GM12878 (cell line): Measurements from ENCODE around the gene IMMP2L. TPM values are rescaled to one million over a fixed set of nuclear protein-coding genes. Genes with fewer than 3 reads are reported as not detected.

Source experiments
- ATAC-seq: fragments of 200-7000 bp; cut with Tn5 transposase; 3 replicates; pipeline ENCODE4 v1.9.1; 2020; ENCODE audit warnings: mild to moderate bottlenecking, moderate library complexity
- BruUV-seq: library from RNA; stranded (reverse); fragments of 400-500 nt; replicated peaks from 2 replicates; lab custom pipeline; 2021; lab: Mats Ljungman, UMichigan
- CTCF ChIA-PET: fragments of 300-600 bp; sonication (Branson Sonifier 250); formaldehyde crosslinking; extraction: SDS; loops from one replicate; lab custom pipeline; 2021; ENCODE audit warnings: inconsistent platforms; lab: Yijun Ruan, JAX
- POLR2A ChIA-PET: fragments of 350-600 bp; formaldehyde crosslinking; extraction: SDS; loops from one replicate; lab custom pipeline; 2021; ENCODE audit warnings: inconsistent platforms; lab: Charles Lee
- RAD21 ChIA-PET: fragments of 300-600 bp; sonication (Branson Sonifier 250); formaldehyde crosslinking; loops from one replicate; lab custom pipeline; 2023; ENCODE audit warnings: antibody characterized with exemption; ENCODE audit not compliant: unreplicated experiment; lab: Charles Lee
- SMC1A ChIA-PET: fragments of 300-600 bp; sonication (Branson Sonifier 250); formaldehyde crosslinking; loops from one replicate; lab custom pipeline; 2023; ENCODE audit not compliant: unreplicated experiment, uncharacterized antibody; lab: Charles Lee
- DNase-seq: peaks from one replicate; pipeline ENCODE4 v3.0.0-alpha.2; 2011; ENCODE audit warnings: low read depth, low spot score
- FAIRE-seq: peaks from 3 replicates; lab custom pipeline; 2011; peaks lifted over from hg19 to GRCh38; lab: Jason Lieb, UNC
- H2AFZ ChIP-seq: 2 replicates; pipeline ENCODE4 v1.6.0; 2011; ENCODE audit warnings: low read depth, low read length, control low read depth; ENCODE audit not compliant: control insufficient read depth
- H3K27ac ChIP-seq: 2 replicates; pipeline ENCODE4 v1.5.1; 2011; ENCODE audit warnings: control low read depth; ENCODE audit not compliant: control insufficient read depth, insufficient read depth
- H3K27me3 ChIP-seq, 2 experiments: replicated peaks in 1 of 2; 2 replicates each; pipeline versions ENCODE4 v1.6.0 to v1.6.1; 2011; ENCODE audit warnings: low read length in 1 of 2; ENCODE audit not compliant: control insufficient read depth in 2 of 2, insufficient read depth in 2 of 2
- H3K36me3 ChIP-seq, 2 experiments: 2 replicates each; pipeline ENCODE4 v1.5.1; 2011; ENCODE audit warnings: low read length in 1 of 2; ENCODE audit not compliant: control insufficient read depth in 2 of 2, insufficient read depth in 2 of 2
- H3K4me1 ChIP-seq: 2 replicates; pipeline ENCODE4 v1.6.1; 2011; ENCODE audit warnings: mild to moderate bottlenecking, low read length, moderate library complexity, mixed read lengths; ENCODE audit not compliant: control insufficient read depth, insufficient read depth
- H3K4me2 ChIP-seq: 2 replicates; pipeline ENCODE4 v1.6.0; 2011; ENCODE audit warnings: control low read depth; ENCODE audit not compliant: control insufficient read depth, insufficient read depth
- H3K4me3 ChIP-seq: fragments of 200-600 bp; sonication (generic); 2 replicates; pipeline ENCODE4 v1.5.1; 2016
- H3K79me2 ChIP-seq: 2 replicates; pipeline ENCODE4 v1.6.0; 2011; ENCODE audit warnings: low read length; ENCODE audit not compliant: control insufficient read depth, insufficient read depth
- H3K9ac ChIP-seq: 2 replicates; pipeline ENCODE4 v1.8.0; 2011; ENCODE audit warnings: low read length, control low read depth, mixed read lengths; ENCODE audit not compliant: control insufficient read depth, insufficient read depth
- H3K9me3 ChIP-seq: replicated peaks from 3 replicates; pipeline ENCODE4 v1.5.1; 2011; ENCODE audit warnings: mild to moderate bottlenecking, low read length; ENCODE audit not compliant: control insufficient read depth, insufficient read depth
- H4K20me1 ChIP-seq: 2 replicates; pipeline ENCODE4 v1.6.0; 2011; ENCODE audit not compliant: control insufficient read depth, insufficient read depth
- CBFB ChIP-seq: IDR thresholded peaks from 2 replicates; pipeline ENCODE4 v1.6.1; 2016; ENCODE audit warnings: antibody characterized with exemption, low read depth
- DPF2 ChIP-seq: fragments of 450-650 bp; IDR thresholded peaks from 2 replicates; pipeline ENCODE4 v1.6.1; 2017; ENCODE audit warnings: mild to moderate bottlenecking
- HDGF ChIP-seq: fragments of 450-650 bp; IDR thresholded peaks from 2 replicates; pipeline ENCODE4 v1.6.1; 2016; ENCODE audit warnings: antibody characterized with exemption
- NFIC ChIP-seq: IDR thresholded peaks from 2 replicates; pipeline ENCODE4 v1.6.1; 2012; ENCODE audit warnings: low read depth, mild to moderate bottlenecking, inconsistent platforms, low read length, moderate library complexity
- NR2F1 ChIP-seq: fragments of 450-650 bp; conservative IDR thresholded peaks from 2 replicates; pipeline ENCODE4 v1.6.1; 2017; ENCODE audit warnings: mild to moderate bottlenecking
- POLR2AphosphoS2 ChIP-seq: IDR thresholded peaks from 2 replicates; pipeline ENCODE4 v1.6.1; 2011; ENCODE audit warnings: low read depth, mild to moderate bottlenecking, low read length, improper control_type of control experiment, moderate library complexity
- SMAD5 ChIP-seq: IDR thresholded peaks from 2 replicates; pipeline ENCODE4 v1.6.1; 2016; ENCODE audit warnings: antibody characterized with exemption, low read depth
- SMC3 ChIP-seq: IDR thresholded peaks from 2 replicates; pipeline ENCODE4 v1.6.1; 2011; ENCODE audit warnings: low read length, improper control_type of control experiment, borderline replicate concordance
- ZNF384 ChIP-seq: IDR thresholded peaks from 2 replicates; pipeline ENCODE4 v1.6.1; 2012; ENCODE audit warnings: low read depth, mild to moderate bottlenecking, low read length, improper control_type of control experiment, borderline replicate concordance
- in situ Hi-C: fragments of 300-500 bp; cut with MboI; formaldehyde crosslinking; loops from 9 replicates; pipeline ENCODE4 v1.14.3; 2018; ENCODE audit warnings: mixed read lengths
- intact Hi-C: fragments of 100-400 bp; cut with micrococcal nuclease; formaldehyde crosslinking; loops from one replicate; pipeline ENCODE4 v1.14.2; 2022; ENCODE audit not compliant: unreplicated experiment
- polyA plus RNA-seq, 11 experiments: library from polyadenylated mRNA; depleted of rRNA in 4 of 11; unstranded in 6 of 11; stranded (reverse) in 5 of 11; fragments of >200 nt; fragmentation: Nextera tagmentation in 4 of 11; fragmentation: Illumina TruSeq in 1 of 11; extraction: Ambion mirVana in 4 of 11; extraction: Trizol in 1 of 11; gene quantifications; 1 replicate in 1 of 11; 2 replicates in 10 of 11; pipeline versions ENCODE4 v1.2.1 to v1.2.3, GENCODE V29; 2011 to 2016; ENCODE audit warnings: inconsistent platforms in 2 of 11, missing spikeins in 2 of 11, low read depth in 1 of 11
- total RNA-seq, 4 experiments: library from RNA; depleted of rRNA in 3 of 4; stranded (reverse); fragments of >200 nt in 3 of 4; fragmentation: Illumina TruSeq in 1 of 4; extraction: Trizol in 1 of 4; gene quantifications; 2 replicates each; pipeline versions ENCODE4 v1.2.1 to v1.2.3, GENCODE V29; 2013 to 2021
- TF ChIP-seq, protein P1 (sequence below): fragments of 450-650 bp; IDR thresholded peaks from 2 replicates; pipeline ENCODE4 v1.6.1; 2017; ENCODE audit warnings: antibody characterized with exemption, mild to moderate bottlenecking, moderate library complexity
- TF ChIP-seq, protein P2 (sequence below): fragments of 450-650 bp; formaldehyde crosslinking; IDR thresholded peaks from 2 replicates; pipeline ENCODE4 v1.5.0; 2022; ENCODE audit warnings: mild to moderate bottlenecking, missing genetic modification characterization

The IMMP2L gene
- total and polyA plus RNA-seq, 10 of the 15 experiments (the other 5 are each of a cell fraction or from before 2014, with no cell fraction given) = 12.6 to 46.3 (median 19.6) TPM

DNA sequence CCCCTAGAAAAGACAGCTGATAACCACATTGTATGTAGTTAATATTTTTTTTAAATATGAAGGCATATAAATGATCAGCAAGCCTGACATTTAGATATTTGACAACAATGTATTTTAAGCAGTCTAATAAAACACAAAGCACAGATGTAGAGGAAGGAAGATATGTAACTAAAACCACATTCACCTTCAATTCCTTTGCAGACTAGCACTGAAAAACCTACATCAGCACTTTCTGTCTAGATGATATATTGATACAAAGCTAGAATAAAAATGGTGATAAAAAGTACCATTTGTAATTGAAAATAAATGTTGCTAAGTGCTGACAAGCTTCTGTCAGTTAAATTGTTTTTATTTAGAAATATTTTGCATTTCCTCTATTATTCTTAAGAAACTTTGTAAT lies 153.6 kb downstream of the IMMP2L start:
- FAIRE-seq = no peak
- no peaks in the 10 kb centered on the region for H3K36me3 ChIP-seq
- no peak for ATAC-seq
- H3K9me3 ChIP-seq = no peaks in the 10 kb centered on the region
- no peak for DNase-seq
- ChIA-PET RAD21 (no interaction called here), POLR2A (no interaction called here), SMC1A (no interaction called here), CTCF (no interaction called here)
- H3K27ac ChIP-seq = no peak overlapping the region
- no peaks in the 10 kb centered on the region for H4K20me1 ChIP-seq
- H3K9ac ChIP-seq = no peak overlapping the region
- H3K4me2 ChIP-seq = no peak overlapping the region
- no peak overlapping the region for H3K4me3 ChIP-seq
- no peak for TF ChIP-seq ZNF384
- no peak for TF ChIP-seq POLR2AphosphoS2
- no peak for TF ChIP-seq SMAD5
- TF ChIP-seq, protein P1, sequence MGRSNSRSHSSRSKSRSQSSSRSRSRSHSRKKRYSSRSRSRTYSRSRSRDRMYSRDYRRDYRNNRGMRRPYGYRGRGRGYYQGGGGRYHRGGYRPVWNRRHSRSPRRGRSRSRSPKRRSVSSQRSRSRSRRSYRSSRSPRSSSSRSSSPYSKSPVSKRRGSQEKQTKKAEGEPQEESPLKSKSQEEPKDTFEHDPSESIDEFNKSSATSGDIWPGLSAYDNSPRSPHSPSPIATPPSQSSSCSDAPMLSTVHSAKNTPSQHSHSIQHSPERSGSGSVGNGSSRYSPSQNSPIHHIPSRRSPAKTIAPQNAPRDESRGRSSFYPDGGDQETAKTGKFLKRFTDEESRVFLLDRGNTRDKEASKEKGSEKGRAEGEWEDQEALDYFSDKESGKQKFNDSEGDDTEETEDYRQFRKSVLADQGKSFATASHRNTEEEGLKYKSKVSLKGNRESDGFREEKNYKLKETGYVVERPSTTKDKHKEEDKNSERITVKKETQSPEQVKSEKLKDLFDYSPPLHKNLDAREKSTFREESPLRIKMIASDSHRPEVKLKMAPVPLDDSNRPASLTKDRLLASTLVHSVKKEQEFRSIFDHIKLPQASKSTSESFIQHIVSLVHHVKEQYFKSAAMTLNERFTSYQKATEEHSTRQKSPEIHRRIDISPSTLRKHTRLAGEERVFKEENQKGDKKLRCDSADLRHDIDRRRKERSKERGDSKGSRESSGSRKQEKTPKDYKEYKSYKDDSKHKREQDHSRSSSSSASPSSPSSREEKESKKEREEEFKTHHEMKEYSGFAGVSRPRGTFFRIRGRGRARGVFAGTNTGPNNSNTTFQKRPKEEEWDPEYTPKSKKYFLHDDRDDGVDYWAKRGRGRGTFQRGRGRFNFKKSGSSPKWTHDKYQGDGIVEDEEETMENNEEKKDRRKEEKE = no peak
- no peak for TF ChIP-seq HDGF
- TF ChIP-seq DPF2 = no peak
- no peak for TF ChIP-seq SMC3
- no peak for TF ChIP-seq CBFB
- TF ChIP-seq NR2F1 = no peak
- TF ChIP-seq, protein P2, sequence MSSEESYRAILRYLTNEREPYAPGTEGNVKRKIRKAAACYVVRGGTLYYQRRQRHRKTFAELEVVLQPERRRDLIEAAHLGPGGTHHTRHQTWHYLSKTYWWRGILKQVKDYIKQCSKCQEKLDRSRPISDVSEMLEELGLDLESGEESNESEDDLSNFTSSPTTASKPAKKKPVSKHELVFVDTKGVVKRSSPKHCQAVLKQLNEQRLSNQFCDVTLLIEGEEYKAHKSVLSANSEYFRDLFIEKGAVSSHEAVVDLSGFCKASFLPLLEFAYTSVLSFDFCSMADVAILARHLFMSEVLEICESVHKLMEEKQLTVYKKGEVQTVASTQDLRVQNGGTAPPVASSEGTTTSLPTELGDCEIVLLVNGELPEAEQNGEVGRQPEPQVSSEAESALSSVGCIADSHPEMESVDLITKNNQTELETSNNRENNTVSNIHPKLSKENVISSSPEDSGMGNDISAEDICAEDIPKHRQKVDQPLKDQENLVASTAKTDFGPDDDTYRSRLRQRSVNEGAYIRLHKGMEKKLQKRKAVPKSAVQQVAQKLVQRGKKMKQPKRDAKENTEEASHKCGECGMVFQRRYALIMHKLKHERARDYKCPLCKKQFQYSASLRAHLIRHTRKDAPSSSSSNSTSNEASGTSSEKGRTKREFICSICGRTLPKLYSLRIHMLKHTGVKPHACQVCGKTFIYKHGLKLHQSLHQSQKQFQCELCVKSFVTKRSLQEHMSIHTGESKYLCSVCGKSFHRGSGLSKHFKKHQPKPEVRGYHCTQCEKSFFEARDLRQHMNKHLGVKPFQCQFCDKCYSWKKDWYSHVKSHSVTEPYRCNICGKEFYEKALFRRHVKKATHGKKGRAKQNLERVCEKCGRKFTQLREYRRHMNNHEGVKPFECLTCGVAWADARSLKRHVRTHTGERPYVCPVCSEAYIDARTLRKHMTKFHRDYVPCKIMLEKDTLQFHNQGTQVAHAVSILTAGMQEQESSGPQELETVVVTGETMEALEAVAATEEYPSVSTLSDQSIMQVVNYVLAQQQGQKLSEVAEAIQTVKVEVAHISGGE (CRISPR knock-in tag) = no peak
- TF ChIP-seq NFIC = no peak
- intact Hi-C loops (no loop called here), in situ Hi-C loops (no loop called here)
- no peak overlapping the region for H2AFZ ChIP-seq
- no peaks in the 10 kb centered on the region for H3K27me3 ChIP-seq
- H3K79me2 ChIP-seq = no peaks in the 10 kb centered on the region
- no peaks in the 10 kb centered on the region for H3K4me1 ChIP-seq
- BruUV-seq = no TSS peak
